Measurements from ENCODE around the gene LBR.

GRCh38 chr1:225445639-225446594 is 18.1 kb upstream of the LBR start:
- TF ChIP-seq, protein P1, sequence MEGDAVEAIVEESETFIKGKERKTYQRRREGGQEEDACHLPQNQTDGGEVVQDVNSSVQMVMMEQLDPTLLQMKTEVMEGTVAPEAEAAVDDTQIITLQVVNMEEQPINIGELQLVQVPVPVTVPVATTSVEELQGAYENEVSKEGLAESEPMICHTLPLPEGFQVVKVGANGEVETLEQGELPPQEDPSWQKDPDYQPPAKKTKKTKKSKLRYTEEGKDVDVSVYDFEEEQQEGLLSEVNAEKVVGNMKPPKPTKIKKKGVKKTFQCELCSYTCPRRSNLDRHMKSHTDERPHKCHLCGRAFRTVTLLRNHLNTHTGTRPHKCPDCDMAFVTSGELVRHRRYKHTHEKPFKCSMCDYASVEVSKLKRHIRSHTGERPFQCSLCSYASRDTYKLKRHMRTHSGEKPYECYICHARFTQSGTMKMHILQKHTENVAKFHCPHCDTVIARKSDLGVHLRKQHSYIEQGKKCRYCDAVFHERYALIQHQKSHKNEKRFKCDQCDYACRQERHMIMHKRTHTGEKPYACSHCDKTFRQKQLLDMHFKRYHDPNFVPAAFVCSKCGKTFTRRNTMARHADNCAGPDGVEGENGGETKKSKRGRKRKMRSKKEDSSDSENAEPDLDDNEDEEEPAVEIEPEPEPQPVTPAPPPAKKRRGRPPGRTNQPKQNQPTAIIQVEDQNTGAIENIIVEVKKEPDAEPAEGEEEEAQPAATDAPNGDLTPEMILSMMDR (IDR thresholded peaks at IDR 0.05; ENCODE audit: borderline replicate concordance, extremely low read depth, low read length, poor library complexity, severe bottlenecking): no peak
- no peak for TF ChIP-seq EZH2 (IDR thresholded peaks at IDR 0.05; ENCODE audit: borderline replicate concordance, low read depth, low read length, severe bottlenecking)
